ENCODE measurements around the gene DCDC2C.
"Not testable (repeated sequence)": the region's sequence is repeated elsewhere in the genome, so short reads cannot be mapped to it uniquely, and the experiment has no call there.

Gene DCDC2C

GRCh38 chr2:3777966-3778365 lies 74.6 kb downstream of the DCDC2C start:
- no peak for DNase-seq (ENCODE audit: low spot score)

GRCh38 chr2:3778851-3779495 lies 75.6 kb downstream of the DCDC2C start:
- no peak for DNase-seq (ENCODE audit: low spot score)

GRCh38 chr2:3779496-3780049 lies 76.2 kb downstream of the DCDC2C start:
- no peak for DNase-seq (ENCODE audit: low spot score)

GRCh38 chr2:3780477-3781402 lies 77.4 kb downstream of the DCDC2C start:
- peak; percentile 2 for DNase-seq (ENCODE audit: low spot score)

- DNase-seq (ENCODE audit: low spot score) = no peak
Observed at GRCh38 chr2:3784731-3785130, 81.4 kb downstream of the DCDC2C start.

- no peak for DNase-seq (ENCODE audit: low spot score)
Observed at GRCh38 chr2:3785220-3785889, 82.0 kb downstream of the DCDC2C start.

- DNase-seq (ENCODE audit: low spot score) = no peak
Observed at GRCh38 chr2:3785890-3786273, 82.5 kb downstream of the DCDC2C start.

GRCh38 chr2:3787768-3788167 lies 84.4 kb downstream of the DCDC2C start:
- DNase-seq (ENCODE audit: low spot score) = no peak

GRCh38 chr2:3789256-3789655 lies 85.9 kb downstream of the DCDC2C start:
- no peak for DNase-seq (ENCODE audit: low spot score)

- DNase-seq (ENCODE audit: low spot score) = no peak
Observed at GRCh38 chr2:3793249-3793648, 89.9 kb downstream of the DCDC2C start.

- no peak for DNase-seq (ENCODE audit: low spot score)
Observed at GRCh38 chr2:3801506-3801905, 98.1 kb downstream of the DCDC2C start.

- DNase-seq (ENCODE audit: low spot score) = no peak
Observed at GRCh38 chr2:3805201-3805939, 102.0 kb downstream of the DCDC2C start.

GRCh38 chr2:3806168-3806567 lies 102.8 kb downstream of the DCDC2C start:
- DNase-seq (ENCODE audit: low spot score) = no peak

- DNase-seq (ENCODE audit: low spot score) = no peak
Observed at GRCh38 chr2:3806730-3807129, 103.4 kb downstream of the DCDC2C start.

GRCh38 chr2:3807853-3808252 lies 104.5 kb downstream of the DCDC2C start:
- DNase-seq (ENCODE audit: low spot score) = no peak

GRCh38 chr2:3814706-3815245 lies 111.4 kb downstream of the DCDC2C start:
- no peak for DNase-seq (ENCODE audit: low spot score)

GRCh38 chr2:3817144-3817543 lies 113.8 kb downstream of the DCDC2C start:
- not testable (repeated sequence) for DNase-seq (ENCODE audit: low spot score)

GRCh38 chr2:3823748-3824147 lies 120.4 kb downstream of the DCDC2C start:
- DNase-seq (ENCODE audit: low spot score) = no peak

- peak; percentile 3 for DNase-seq (ENCODE audit: low spot score)
Observed at GRCh38 chr2:3827673-3828575, 124.5 kb downstream of the DCDC2C start.

- no peak for DNase-seq (ENCODE audit: low spot score)
Observed at GRCh38 chr2:3830796-3831195, 127.4 kb downstream of the DCDC2C start.

Data from hematopoietic multipotent progenitor cell treated with erythropoietin and hydrocortisone succinate and interleukin-3 and kit ligand, for 15 days (in vitro differentiated cells).